Ovary (tissue), 9 donors: ENCODE data around the gene LAIR1. TPM values are rescaled to one million over a fixed set of nuclear protein-coding genes. Genes with fewer than 3 reads are reported as not detected.

ENCODE experiments used
- DNase-seq, 5 donors: peaks; one replicate each; pipeline ENCODE4 v3.0.0-alpha.2; 2019 to 2020
- H3K27ac ChIP-seq, 2 donors: fragments of 200-600 bp; one replicate each; pipeline versions ENCODE4 v1.5.1 to v1.8.0; 2019 to 2022
- H3K27me3 ChIP-seq: fragments of 200-600 bp; one replicate; pipeline ENCODE4 v1.8.0; 2022
- H3K36me3 ChIP-seq: fragments of 200-600 bp; sonication (generic); one replicate; pipeline ENCODE4 v1.5.1; 2019
- H3K4me1 ChIP-seq: one replicate; pipeline ENCODE4 v1.8.1; 2013; ENCODE audit warnings: mild to moderate bottlenecking, moderate library complexity; ENCODE audit not compliant: insufficient read depth
- H3K4me3 ChIP-seq: fragments of 200-600 bp; sonication (generic); one replicate; pipeline ENCODE4 v1.5.1; 2017
- H3K9me3 ChIP-seq, 2 donors: fragments of 200-600 bp in 1 of 2; sonication (generic) in 1 of 2; one replicate each; pipeline versions ENCODE4 v1.5.1 to v1.8.1; 2013 to 2019; ENCODE audit warnings: mild to moderate bottlenecking in 1 of 2, moderate library complexity in 1 of 2
- EP300 ChIP-seq: sonication (generic); formaldehyde crosslinking; IDR thresholded peaks from one replicate; pipeline ENCODE4 v1.6.1; 2017; ENCODE audit warnings: antibody characterized with exemption
- POLR2A ChIP-seq: fragments of 450-650 bp; IDR thresholded peaks from one replicate; pipeline ENCODE4 v1.6.1; 2017; ENCODE audit warnings: antibody characterized with exemption, mild to moderate bottlenecking, moderate library complexity
- WGBS, 3 donors: extraction: QIAGEN DNeasy Blood & Tissue Kit in 1 of 3; methylation state at CpG; one replicate each; pipeline versions ENCODE4 v1.1.5 to v1.1.7; 2013 to 2017; 5-methylcytosine and 5-hydroxymethylcytosine counted together
- intact Hi-C, 4 donors: fragments of 100-400 bp; cut with DNase I; formaldehyde crosslinking; loops; one replicate each; pipeline versions ENCODE4 v1.11.0 to v1.15.1; 2022 to 2023
- polyA plus RNA-seq, 2 donors: library from polyadenylated mRNA; stranded (reverse); fragments of 200-250 nt in 1 of 2; fragments of 350-450 nt in 1 of 2; fragmentation: Illumina TruSeq in 1 of 2; extraction: RNeasy Lipid Tissue Mini Kit (QIAGEN cat#74804) in 1 of 2; gene quantifications; one replicate each; pipeline ENCODE4 v1.2.3, GENCODE V29; 2013 to 2014
- total RNA-seq, 7 donors: library from RNA; depleted of rRNA in 2 of 7; stranded (reverse); fragments of >200 nt in 2 of 7; fragmentation: NEBNext Ultra II Directional in 3 of 7; extraction: Animal tissue kit (Norgen Biotek cat#: 25700) in 3 of 7; gene quantifications; one replicate each; pipeline versions ENCODE4 v1.1.0 to v1.2.4, GENCODE V29; 2016 to 2023
- TF ChIP-seq, protein P1 (sequence below), 3 donors: fragments of 450-650 bp in 2 of 3; fragments of 200-600 bp in 1 of 3; IDR thresholded peaks; one replicate each; pipeline versions ENCODE4 v1.5.1 to v1.8.0; 2016 to 2022; ENCODE audit warnings: antibody characterized with exemption in 3 of 3, mild to moderate bottlenecking in 1 of 3
- donor health status: DM: no; HTN: no; CAD: no; lungs with moderate emphysema.
- donor health status: DM: no; HTN: no; CAD: no.
- donor health status: Bipolar disorder and iron deficiency.
- donor health status: DM: yes; HTN: yes; CAD: no.
- donor health status: DM: no; HTN: no; CAD: no.
- donor health status: DM: yes; HTN: yes; CAD: no.

LAIR1 gene
- total and polyA plus RNA-seq, 9 donors: 4.7 to 22.2 (median 6.9) TPM

DNA sequence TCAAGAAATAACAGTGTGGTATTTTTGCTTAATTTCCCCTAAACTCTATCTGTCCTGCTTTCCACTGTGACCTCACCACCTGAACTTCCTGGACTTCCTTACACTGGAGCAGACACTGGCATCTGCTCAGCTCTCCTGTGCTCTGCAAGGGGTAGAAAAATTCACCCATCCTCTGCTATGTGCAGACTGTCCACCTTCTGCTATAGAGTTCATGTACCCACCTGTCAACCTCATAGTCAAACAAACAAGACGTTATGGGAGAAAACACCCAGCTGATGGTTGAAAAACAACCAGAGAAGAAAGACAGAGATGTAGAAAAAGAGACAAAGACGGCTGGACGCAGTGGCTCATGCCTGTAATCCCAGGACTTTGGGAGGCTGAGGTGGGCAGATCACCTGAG lies 12.2 kb downstream of the LAIR1 start:
- Histone ChIP-seq H3K9me3 (no peaks in the 10 kb centered on the region), H3K4me1 (no peaks in the 10 kb centered on the region), H3K27ac (no peak overlapping the region), H3K27me3 (no peaks in the 10 kb centered on the region), H3K36me3 (no peaks in the 10 kb centered on the region), H3K4me3 (no peak overlapping the region)
- no peak for DNase-seq
- intact Hi-C loops: no loop called here
- TF ChIP-seq EP300 (no peak), POLR2A (no peak)
- TF ChIP-seq, protein P1, sequence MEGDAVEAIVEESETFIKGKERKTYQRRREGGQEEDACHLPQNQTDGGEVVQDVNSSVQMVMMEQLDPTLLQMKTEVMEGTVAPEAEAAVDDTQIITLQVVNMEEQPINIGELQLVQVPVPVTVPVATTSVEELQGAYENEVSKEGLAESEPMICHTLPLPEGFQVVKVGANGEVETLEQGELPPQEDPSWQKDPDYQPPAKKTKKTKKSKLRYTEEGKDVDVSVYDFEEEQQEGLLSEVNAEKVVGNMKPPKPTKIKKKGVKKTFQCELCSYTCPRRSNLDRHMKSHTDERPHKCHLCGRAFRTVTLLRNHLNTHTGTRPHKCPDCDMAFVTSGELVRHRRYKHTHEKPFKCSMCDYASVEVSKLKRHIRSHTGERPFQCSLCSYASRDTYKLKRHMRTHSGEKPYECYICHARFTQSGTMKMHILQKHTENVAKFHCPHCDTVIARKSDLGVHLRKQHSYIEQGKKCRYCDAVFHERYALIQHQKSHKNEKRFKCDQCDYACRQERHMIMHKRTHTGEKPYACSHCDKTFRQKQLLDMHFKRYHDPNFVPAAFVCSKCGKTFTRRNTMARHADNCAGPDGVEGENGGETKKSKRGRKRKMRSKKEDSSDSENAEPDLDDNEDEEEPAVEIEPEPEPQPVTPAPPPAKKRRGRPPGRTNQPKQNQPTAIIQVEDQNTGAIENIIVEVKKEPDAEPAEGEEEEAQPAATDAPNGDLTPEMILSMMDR (IDR thresholded peaks at IDR 0.05): no peak
- WGBS, 3 donors: 57 to 81% (median 68%) methylated on average over 3 of the region's 3 CpGs

DNA sequence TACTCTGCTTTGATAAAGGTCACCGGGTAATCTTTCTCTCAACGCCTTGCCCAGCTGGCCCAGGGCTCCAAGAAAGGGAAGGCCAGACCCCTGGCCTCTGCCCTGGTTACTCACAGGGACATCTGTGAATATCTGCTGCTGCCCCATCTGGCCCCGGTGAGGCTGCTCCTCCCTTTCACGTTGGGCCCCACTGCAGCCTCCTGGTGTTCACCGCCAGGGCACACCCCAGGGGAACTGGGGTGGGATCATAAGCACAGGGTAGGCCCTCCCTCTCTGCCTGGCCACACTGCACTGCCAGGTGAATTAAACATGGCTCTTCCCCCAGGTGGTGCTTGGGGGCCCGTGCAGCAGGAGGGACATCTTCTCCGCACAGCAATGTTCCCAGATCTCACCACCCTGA lies 12.7 kb downstream of the LAIR1 start:
- Histone ChIP-seq H3K27me3 (no peaks in the 10 kb centered on the region), H3K4me1 (no peaks in the 10 kb centered on the region), H3K36me3 (no peaks in the 10 kb centered on the region), H3K27ac (no peak overlapping the region), H3K4me3 (no peak overlapping the region), H3K9me3 (no peaks in the 10 kb centered on the region)
- intact Hi-C loops: no loop called here
- TF ChIP-seq, protein P1 (IDR thresholded peaks at IDR 0.05): no peak
- TF ChIP-seq EP300 (no peak), POLR2A (no peak)
- WGBS, 3 donors: 50 to 58% (median 55%) methylated on average over 7 of the region's 7 CpGs
- DNase-seq: no peak

DNA sequence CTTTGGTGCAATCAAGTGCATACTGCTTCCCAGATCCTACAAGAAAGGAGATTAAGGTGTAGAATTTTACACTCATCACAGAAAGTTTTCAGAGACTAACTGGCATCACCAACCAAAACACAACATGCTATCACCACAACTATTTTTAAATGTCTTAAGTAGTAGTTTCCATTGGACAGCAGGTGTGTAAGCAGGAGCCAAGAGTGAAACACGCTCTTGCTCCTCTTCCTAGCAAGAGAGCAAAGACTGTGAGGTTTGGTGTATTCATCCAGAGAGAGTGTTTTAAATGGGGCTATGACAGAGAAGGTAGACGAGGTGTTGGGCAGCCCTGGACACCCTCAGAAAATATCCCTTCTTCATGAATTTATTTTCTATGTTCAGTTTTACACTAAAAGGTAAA lies 13.3 kb downstream of the LAIR1 start:
- DNase-seq: no peak
- 29 to 48% (median 32%) methylated on average over 2 of the region's 2 CpGs for WGBS, 3 donors
- intact Hi-C loops: no loop called here
- no peaks in the 10 kb centered on the region for H3K27me3 ChIP-seq
- H3K4me1 ChIP-seq: no peaks in the 10 kb centered on the region
- H3K4me3 ChIP-seq: no peak overlapping the region
- H3K27ac ChIP-seq: no peak overlapping the region
- TF ChIP-seq, protein P1 (IDR thresholded peaks at IDR 0.05): no peak
- no peak for TF ChIP-seq EP300
- no peak for TF ChIP-seq POLR2A
- H3K9me3 ChIP-seq: no peaks in the 10 kb centered on the region
- no peaks in the 10 kb centered on the region for H3K36me3 ChIP-seq

DNA sequence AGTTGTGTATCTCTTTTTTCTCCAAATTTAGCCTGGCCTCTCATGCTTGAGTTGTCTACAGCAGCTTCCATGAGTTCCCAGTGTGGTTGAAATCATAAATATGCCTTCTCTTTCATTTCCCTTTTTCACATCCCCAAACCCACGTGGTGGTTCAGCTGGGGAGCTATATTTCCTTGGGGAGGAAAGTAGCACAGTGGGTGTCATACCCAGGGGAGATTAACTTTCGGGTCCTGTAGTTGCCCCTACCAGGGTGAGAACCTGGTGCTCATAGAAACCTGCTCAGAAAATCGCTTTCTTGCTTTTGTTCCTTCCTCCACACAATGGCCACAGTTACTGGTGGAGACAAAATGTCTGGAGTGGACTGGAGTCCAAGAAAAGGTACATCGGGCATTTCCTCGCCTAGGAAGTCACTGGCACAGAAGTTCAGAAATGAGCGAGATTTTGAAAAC lies 18.8 kb downstream of the LAIR1 start:
- Histone ChIP-seq H3K4me1 (no peaks in the 10 kb centered on the region), H3K36me3 (no peaks in the 10 kb centered on the region), H3K27ac (no peak overlapping the region), H3K27me3 (no peaks in the 10 kb centered on the region), H3K9me3 (no peaks in the 10 kb centered on the region), H3K4me3 (no peak overlapping the region)
- intact Hi-C loops: no loop called here
- WGBS, 3 donors: 71 to 80% (median 77%) methylated on average over 6 of the region's 6 CpGs
- TF ChIP-seq POLR2A (no peak), EP300 (no peak)
- TF ChIP-seq, protein P1 (IDR thresholded peaks at IDR 0.05): no peak
- DNase-seq: no peak
